ENCODE measurements around the gene ITPK1.

DNA sequence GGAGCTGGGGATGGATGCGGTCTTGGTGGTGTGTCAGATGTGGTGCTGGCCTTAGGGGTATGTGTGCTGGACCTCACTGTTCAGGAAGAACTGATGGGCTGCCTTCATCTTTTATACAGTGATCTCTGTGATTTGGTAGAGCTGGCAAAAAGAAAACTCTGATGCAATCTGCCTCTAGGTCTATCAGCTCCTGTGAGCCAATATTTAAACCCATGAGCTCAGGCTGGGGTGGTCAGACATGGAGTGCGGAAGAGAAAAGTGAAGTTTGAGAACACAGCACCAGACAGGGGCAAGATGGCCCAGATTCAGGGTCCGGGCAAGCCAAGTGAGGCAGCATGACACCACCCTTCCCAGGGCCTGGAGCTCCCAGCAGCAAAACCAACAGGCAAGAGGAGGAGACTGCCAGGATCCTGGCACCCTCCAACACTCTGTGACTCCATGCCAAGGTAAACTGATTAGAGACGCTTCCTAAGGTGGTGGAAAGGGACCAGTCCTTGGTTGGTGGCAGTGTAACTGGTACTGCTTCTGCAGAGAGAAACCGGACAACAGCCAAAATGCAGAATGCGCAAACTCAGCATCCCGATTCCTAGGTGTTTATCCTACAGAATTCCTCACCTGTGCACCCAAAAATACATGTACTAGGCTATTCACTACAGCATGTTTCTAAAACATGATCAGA, 110.5 kb downstream of the ITPK1 start:
- TF ChIP-seq, protein P1, sequence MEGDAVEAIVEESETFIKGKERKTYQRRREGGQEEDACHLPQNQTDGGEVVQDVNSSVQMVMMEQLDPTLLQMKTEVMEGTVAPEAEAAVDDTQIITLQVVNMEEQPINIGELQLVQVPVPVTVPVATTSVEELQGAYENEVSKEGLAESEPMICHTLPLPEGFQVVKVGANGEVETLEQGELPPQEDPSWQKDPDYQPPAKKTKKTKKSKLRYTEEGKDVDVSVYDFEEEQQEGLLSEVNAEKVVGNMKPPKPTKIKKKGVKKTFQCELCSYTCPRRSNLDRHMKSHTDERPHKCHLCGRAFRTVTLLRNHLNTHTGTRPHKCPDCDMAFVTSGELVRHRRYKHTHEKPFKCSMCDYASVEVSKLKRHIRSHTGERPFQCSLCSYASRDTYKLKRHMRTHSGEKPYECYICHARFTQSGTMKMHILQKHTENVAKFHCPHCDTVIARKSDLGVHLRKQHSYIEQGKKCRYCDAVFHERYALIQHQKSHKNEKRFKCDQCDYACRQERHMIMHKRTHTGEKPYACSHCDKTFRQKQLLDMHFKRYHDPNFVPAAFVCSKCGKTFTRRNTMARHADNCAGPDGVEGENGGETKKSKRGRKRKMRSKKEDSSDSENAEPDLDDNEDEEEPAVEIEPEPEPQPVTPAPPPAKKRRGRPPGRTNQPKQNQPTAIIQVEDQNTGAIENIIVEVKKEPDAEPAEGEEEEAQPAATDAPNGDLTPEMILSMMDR (IDR thresholded peaks at IDR 0.05) = no peak
- no peak for TF ChIP-seq POLR2A (IDR thresholded peaks at IDR 0.05)
